GM13977 (cell line): ENCODE results near the gene SYNPO2.

Experiments used
- DNase-seq: peaks from one replicate; pipeline ENCODE4 v3.0.0; 2012; ENCODE audit warnings: low spot score
- CTCF ChIP-seq: IDR thresholded peaks from 2 replicates; pipeline ENCODE4 v1.5.1; 2012; ENCODE audit warnings: mild to moderate bottlenecking, control low read depth; ENCODE audit not compliant: insufficient read depth; ENCODE audit errors: extremely low read depth, missing control alignments
- in situ Hi-C: fragments of 300-500 bp; cut with MboI; formaldehyde crosslinking; loops from one replicate; pipeline ENCODE4 v1.12.0; 2022; ENCODE audit warnings: low sequenced_read_pairs, low pct_unique_long_range_greater_than_20kb, mixed read lengths, inconsistent platforms; ENCODE audit not compliant: unreplicated experiment

Gene SYNPO2

GRCh38 chr4:119024102-119024501 is 135.4 kb downstream of the SYNPO2 start:
- TF ChIP-seq CTCF: no peak
- DNase-seq: no peak
- in situ Hi-C loops: no loop called here

- DNase-seq: no peak
- in situ Hi-C loops: no loop called here
- TF ChIP-seq CTCF: no peak
Observed at GRCh38 chr4:119025420-119025819, 136.8 kb downstream of the SYNPO2 start.

- no peak for DNase-seq
- no peak for TF ChIP-seq CTCF
- in situ Hi-C loops: no loop called here
Observed at GRCh38 chr4:119025916-119026661, 137.4 kb downstream of the SYNPO2 start.

GRCh38 chr4:119026662-119027444 is 138.2 kb downstream of the SYNPO2 start:
- no peak for DNase-seq
- in situ Hi-C loops: no loop called here
- no peak for TF ChIP-seq CTCF

- no peak for TF ChIP-seq CTCF
- no peak for DNase-seq
- in situ Hi-C loops: no loop called here
Observed at GRCh38 chr4:119027811-119028210, 139.2 kb downstream of the SYNPO2 start.

GRCh38 chr4:119028296-119028695 is 139.6 kb downstream of the SYNPO2 start:
- no peak for DNase-seq
- in situ Hi-C loops: no loop called here
- TF ChIP-seq CTCF: no peak
